H1 (cell line): ENCODE results near the gene ANKRD6. TPM values are rescaled to one million over a fixed set of nuclear protein-coding genes. Genes with fewer than 3 reads are reported as not detected.

Experiments
- CTCF ChIA-PET: fragments of 300-600 bp; sonication (Branson Sonifier 250); formaldehyde crosslinking; loops from one replicate; lab custom pipeline; 2021; ENCODE audit not compliant: partially characterized antibody; lab: Charles Lee
- POLR2A ChIA-PET: fragments of 300-600 bp; sonication (Branson Sonifier 250); formaldehyde crosslinking; loops from one replicate; lab custom pipeline; 2021; ENCODE audit warnings: inconsistent platforms; ENCODE audit not compliant: partially characterized antibody; lab: Charles Lee
- DNase-seq, 2 experiments: peaks; one replicate each; pipeline versions ENCODE4 v3.0.0 to v3.0.0-alpha.2; 2010 to 2022; ENCODE audit warnings: low spot score in 2 of 2, low read depth in 1 of 2, mixed read lengths in 1 of 2
- FAIRE-seq: peaks from 2 replicates; lab custom pipeline; 2011; peaks lifted over from hg19 to GRCh38; lab: Jason Lieb, UNC
- H2AFZ ChIP-seq: 2 replicates; pipeline ENCODE4 v1.8.1; 2012; ENCODE audit warnings: low read length, inconsistent platforms
- H2AK5ac ChIP-seq: 2 replicates; pipeline ENCODE4 v1.6.1; 2013; ENCODE audit warnings: low read depth, low read length
- H2BK120ac ChIP-seq: replicated peaks from 2 replicates; pipeline ENCODE3; 2013; ENCODE audit warnings: low read depth, low read length, inconsistent platforms
- H2BK12ac ChIP-seq: 2 replicates; pipeline ENCODE4 v1.6.1; 2013; ENCODE audit warnings: low read depth, low read length
- H2BK15ac ChIP-seq: 2 replicates; pipeline ENCODE4 v1.6.1; 2013; ENCODE audit warnings: low read length
- H2BK20ac ChIP-seq: 2 replicates; pipeline ENCODE4 v1.6.1; 2013; ENCODE audit warnings: low read length
- H2BK5ac ChIP-seq: 2 replicates; pipeline ENCODE4 v1.6.1; 2013; ENCODE audit warnings: low read depth, low read length
- H3K14ac ChIP-seq: 2 replicates; pipeline ENCODE4 v1.6.1; 2013; ENCODE audit warnings: inconsistent platforms; ENCODE audit not compliant: insufficient read length
- H3K18ac ChIP-seq: 2 replicates; pipeline ENCODE4 v1.6.1; 2013; ENCODE audit warnings: low read length; ENCODE audit errors: extremely low read depth
- H3K23ac ChIP-seq: 2 replicates; pipeline ENCODE4 v1.6.1; 2013; ENCODE audit warnings: inconsistent platforms; ENCODE audit not compliant: insufficient read length
- H3K23me2 ChIP-seq: 2 replicates; pipeline ENCODE4 v1.6.1; 2013; ENCODE audit warnings: low read depth, low read length
- H3K27ac ChIP-seq: 2 replicates; pipeline ENCODE4 v1.6.1; 2011; ENCODE audit warnings: low read depth, low read length, inconsistent platforms
- H3K27me3 ChIP-seq, 4 experiments: replicated peaks in 1 of 4; 1 replicate in 1 of 4; 2 replicates in 3 of 4; pipeline versions ENCODE4 v1.6.1 to v1.8.1; 2011 to 2013; ENCODE audit warnings: low read length in 3 of 4, mild to moderate bottlenecking in 3 of 4, inconsistent platforms in 2 of 4, mixed read lengths in 2 of 4, moderate library complexity in 1 of 4; ENCODE audit not compliant: control insufficient read depth in 3 of 4, insufficient read depth in 3 of 4; ENCODE audit errors: extremely low read depth in 1 of 4
- H3K36me3 ChIP-seq, 4 experiments: 2 replicates each; pipeline versions ENCODE4 v1.6.1 to v1.8.1; 2011 to 2013; ENCODE audit warnings: mild to moderate bottlenecking in 4 of 4, low read length in 3 of 4, moderate library complexity in 2 of 4, control low read depth in 1 of 4, inconsistent platforms in 1 of 4; ENCODE audit not compliant: insufficient read depth in 4 of 4, control insufficient read depth in 2 of 4
- H3K4ac ChIP-seq: replicated peaks from 2 replicates; pipeline ENCODE3; 2013; ENCODE audit warnings: low read length, low read depth, mixed read lengths, inconsistent platforms; ENCODE audit not compliant: insufficient read length
- H3K4me1 ChIP-seq, 4 experiments: replicated peaks in 1 of 4; 1 replicate in 1 of 4; 2 replicates in 3 of 4; pipeline versions ENCODE4 v1.6.1 to v1.8.1; 2011 to 2013; ENCODE audit warnings: low read length in 3 of 4, inconsistent platforms in 2 of 4, mixed read lengths in 1 of 4; ENCODE audit not compliant: insufficient read depth in 4 of 4, control insufficient read depth in 3 of 4
- H3K4me2 ChIP-seq, 2 experiments: 2 replicates each; pipeline versions ENCODE4 v1.6.1 to v1.8.1; 2011 to 2013; ENCODE audit warnings: low read depth in 2 of 2, low read length in 2 of 2, control low read depth in 1 of 2, inconsistent platforms in 1 of 2, mild to moderate bottlenecking in 1 of 2; ENCODE audit not compliant: insufficient read depth in 1 of 2
- H3K4me3 ChIP-seq, 4 experiments: fragments of 200-600, 300-600 bp in 1 of 4; sonication (generic), shearing (Covaris generic), sonication (Bioruptor Twin) in 1 of 4; 2 replicates each; pipeline versions ENCODE4 v1.5.1 to v1.8.1; 2011 to 2016; ENCODE audit warnings: low read length in 4 of 4, low read depth in 3 of 4, control low read depth in 2 of 4, inconsistent platforms in 2 of 4, mild to moderate bottlenecking in 2 of 4, mixed read lengths in 1 of 4, moderate library complexity in 1 of 4; ENCODE audit not compliant: insufficient read depth in 2 of 4; ENCODE audit errors: extremely low read depth in 1 of 4
- H3K56ac ChIP-seq: replicated peaks from 2 replicates; pipeline ENCODE3; 2013; ENCODE audit warnings: low read depth, mild to moderate bottlenecking, mixed read lengths, low read length, inconsistent platforms; ENCODE audit not compliant: insufficient read length
- H3K79me1 ChIP-seq: 2 replicates; pipeline ENCODE4 v1.6.1; 2013; ENCODE audit warnings: low read depth, low read length, control low read depth
- H3K79me2 ChIP-seq, 2 experiments: 2 replicates each; pipeline versions ENCODE4 v1.6.1 to v1.8.1; 2012 to 2013; ENCODE audit warnings: low read length in 2 of 2, mild to moderate bottlenecking in 2 of 2, inconsistent platforms in 1 of 2; ENCODE audit not compliant: insufficient read depth in 2 of 2, control insufficient read depth in 1 of 2
- H3K9ac ChIP-seq, 4 experiments: replicated peaks in 1 of 4; 1 replicate in 1 of 4; 2 replicates in 3 of 4; pipeline versions ENCODE4 v1.6.1 to v1.8.1; 2011 to 2013; ENCODE audit warnings: low read depth in 3 of 4, low read length in 3 of 4, control low read depth in 2 of 4, mild to moderate bottlenecking in 2 of 4, moderate library complexity in 2 of 4, inconsistent platforms in 1 of 4; ENCODE audit errors: extremely low read depth in 1 of 4
- H3K9me3 ChIP-seq, 2 experiments: 2 replicates each; pipeline versions ENCODE4 v1.6.1 to v1.8.1; 2012 to 2013; ENCODE audit warnings: mild to moderate bottlenecking in 2 of 2, moderate library complexity in 2 of 2, control low read depth in 1 of 2, inconsistent platforms in 1 of 2, low read depth in 1 of 2, low read length in 1 of 2, mixed read lengths in 1 of 2; ENCODE audit not compliant: insufficient read depth in 2 of 2
- H4K20me1 ChIP-seq, 2 experiments: replicated peaks in 1 of 2; 2 replicates each; pipeline versions ENCODE3 to v1.8.1; 2011 to 2013; ENCODE audit warnings: inconsistent platforms in 2 of 2, low read length in 2 of 2, mild to moderate bottlenecking in 1 of 2; ENCODE audit not compliant: insufficient read depth in 2 of 2, control insufficient read depth in 1 of 2
- H4K5ac ChIP-seq: 2 replicates; pipeline ENCODE4 v1.6.1; 2013; ENCODE audit warnings: low read length, low read depth, mixed read lengths, inconsistent platforms; ENCODE audit not compliant: insufficient read length
- H4K8ac ChIP-seq: 2 replicates; pipeline ENCODE4 v1.8.0; 2013; ENCODE audit warnings: mild to moderate bottlenecking, moderate library complexity, low read length, inconsistent platforms; ENCODE audit not compliant: insufficient read depth; ENCODE audit errors: extremely low read depth
- H4K91ac ChIP-seq: replicated peaks from 2 replicates; pipeline ENCODE3; 2013; ENCODE audit warnings: low read length, mixed read lengths, inconsistent platforms; ENCODE audit not compliant: insufficient read length
- ASH2L ChIP-seq: fragments of 200-600, 300-600 bp; sonication (generic); IDR thresholded peaks from one replicate; pipeline ENCODE4 v1.7.1; 2017; ENCODE audit warnings: low read length
- EGR1 ChIP-seq: IDR thresholded peaks from 2 replicates; pipeline ENCODE4 v1.6.1; 2011; ENCODE audit warnings: low read depth, low read length, borderline replicate concordance
- EP300 ChIP-seq, 2 experiments: IDR thresholded peaks; 1 replicate in 1 of 2; 2 replicates in 1 of 2; pipeline ENCODE4 v1.6.1; 2011 to 2012; ENCODE audit warnings: low read depth in 2 of 2, low read length in 2 of 2, mild to moderate bottlenecking in 2 of 2, borderline replicate concordance in 1 of 2, inconsistent platforms in 1 of 2, moderate library complexity in 1 of 2
- HDAC6 ChIP-seq: IDR thresholded peaks from one replicate; pipeline ENCODE4 v1.7.1; 2012; ENCODE audit warnings: low read depth, mild to moderate bottlenecking, inconsistent platforms, low read length, moderate library complexity
- MAX ChIP-seq: IDR thresholded peaks from 2 replicates; pipeline ENCODE4 v1.6.1; 2012; ENCODE audit warnings: inconsistent platforms
- RFX5 ChIP-seq: IDR thresholded peaks from 2 replicates; pipeline ENCODE4 v1.6.1; 2011; ENCODE audit warnings: low read depth, low read length, improper control_type of control experiment, borderline replicate concordance
- SIRT6 ChIP-seq: IDR thresholded peaks from one replicate; pipeline ENCODE4 v1.7.1; 2012; ENCODE audit warnings: low read length, inconsistent platforms
- SIX5 ChIP-seq: IDR thresholded peaks from 2 replicates; pipeline ENCODE4 v1.6.1; 2011; ENCODE audit warnings: mild to moderate bottlenecking, low read depth, low read length
- TAF1 ChIP-seq: IDR thresholded peaks from 2 replicates; pipeline ENCODE4 v1.6.1; 2011; ENCODE audit warnings: mild to moderate bottlenecking, low read depth, low read length
- USF2 ChIP-seq: IDR thresholded peaks from 2 replicates; pipeline ENCODE4 v1.6.1; 2011; ENCODE audit warnings: low read length, improper control_type of control experiment
- WGBS, 2 experiments: shearing (Covaris generic) in 1 of 2; methylation state at CpG; one replicate each; pipeline versions ENCODE4 v1.1.6 to v1.1.7; 2013 to 2015; ENCODE audit warnings: low lambda C conversion rate in 2 of 2, mixed read lengths in 2 of 2, inconsistent platforms in 1 of 2, low coverage in 1 of 2, missing lambda C conversion rate in 1 of 2; ENCODE audit not compliant: insufficient replicate concordance in 2 of 2, insufficient coverage in 1 of 2, insufficient read length in 1 of 2; ENCODE audit errors: extremely low coverage in 1 of 2, missing lambda C conversion rate in 1 of 2; 5-methylcytosine and 5-hydroxymethylcytosine counted together
- polyA plus RNA-seq, 7 experiments: library from polyadenylated mRNA; depleted of rRNA in 3 of 7; stranded (reverse) in 5 of 7; unstranded in 2 of 7; fragments of >200 nt in 5 of 7; fragments of 200-250 nt in 2 of 7; gene quantifications; 1 replicate in 5 of 7; 2 replicates in 1 of 7; 4 replicates in 1 of 7; pipeline versions ENCODE4 v1.2.1 to v1.2.3, GENCODE V29; 2011 to 2013; ENCODE audit warnings: missing spikeins in 2 of 7, mixed read lengths in 2 of 7
- total RNA-seq: library from RNA; stranded (reverse); fragmentation: NEBNext Ultra II Directional; extraction: Animal tissue kit (Norgen Biotek cat#: 25700); gene quantifications from 2 replicates; pipeline ENCODE4 v1.2.1, GENCODE V29; 2021

ANKRD6 gene
- total and polyA plus RNA-seq, 2 of the 8 experiments (the other 6 are each of a cell fraction or from before 2014, with no cell fraction given), result 5.9 to 12.8 TPM

- Histone ChIP-seq H3K56ac (no peak overlapping the region), H3K79me1 (no peaks in the 10 kb centered on the region)
- TF ChIP-seq MAX (no peak), EP300 (IDR thresholded peaks at IDR 0.05; ENCODE audit: borderline replicate concordance in 1 of 2, low read depth in 2 of 2, low read length in 2 of 2) (no peak), SIRT6 (no peak), EGR1 (no peak), TAF1 (no peak), ASH2L (no peak), USF2 (no peak), HDAC6 (no peak), RFX5 (no peak), SIX5 (no peak)
- TF ChIP-seq, all 59 proteins: peak for 0
- no peak overlapping the region for H3K4me2 ChIP-seq
- no peak overlapping the region for H2BK12ac ChIP-seq
- no peak overlapping the region for H3K27ac ChIP-seq
- ChIA-PET POLR2A (no interaction called here), CTCF (interaction anchor here (1.0 to 2.3 kb wide), 8 partner anchors 10 to 230 kb away, joined by 3 to 6 read pairs (median 4); no protein-coding TSS in a partner anchor)
- no peaks in the 10 kb centered on the region for H3K27me3 ChIP-seq
- no peak overlapping the region for H3K23ac ChIP-seq
- no peak overlapping the region for H4K5ac ChIP-seq
- 90% methylated on average over 6 of the region's 6 CpGs; no CpG with 5 or more reads in 1 of the 2 experiments for WGBS, 2 experiments
- H2AK5ac ChIP-seq, result no peak overlapping the region
- no peaks in the 10 kb centered on the region for H3K9me3 ChIP-seq
- H3K36me3 ChIP-seq, result no peaks in the 10 kb centered on the region
- no peak overlapping the region for H2BK5ac ChIP-seq
- no peak overlapping the region for H4K8ac ChIP-seq
- H2BK15ac ChIP-seq, result no peak overlapping the region
- H3K79me2 ChIP-seq, result no peaks in the 10 kb centered on the region
- H2BK20ac ChIP-seq, result no peak overlapping the region
- no peak overlapping the region for H2AFZ ChIP-seq
- no peak overlapping the region for H3K18ac ChIP-seq
- FAIRE-seq (no peak), DNase-seq (no peak)
- H4K20me1 ChIP-seq, result no peaks in the 10 kb centered on the region
- no peaks in the 10 kb centered on the region for H3K4me1 ChIP-seq
- H3K4ac ChIP-seq, result no peak overlapping the region
- no peak overlapping the region for H2BK120ac ChIP-seq
- no peak overlapping the region for H3K14ac ChIP-seq
- no peak overlapping the region for H3K4me3 ChIP-seq
- H4K91ac ChIP-seq, result no peak overlapping the region
- H3K23me2 ChIP-seq, result no peaks in the 10 kb centered on the region
- no peak overlapping the region for H3K9ac ChIP-seq
Measured at GRCh38 chr6:89602166-89602565, 169.2 kb downstream of the ANKRD6 start.
